HEK293 (cell line): ENCODE results near the gene RHEX.

ENCODE experiments used
- CTCF ChIP-seq: fragments of 450-650 bp; formaldehyde crosslinking; IDR thresholded peaks from 2 replicates; pipeline ENCODE4 v1.5.1; 2016; ENCODE audit warnings: missing biosample characterization, missing genetic modification characterization
- ZBTB10 ChIP-seq: fragments of 450-650 bp; formaldehyde crosslinking; IDR thresholded peaks from 2 replicates; pipeline ENCODE4 v1.5.1; 2016; ENCODE audit warnings: missing biosample characterization, missing genetic modification characterization
- ZNF138 ChIP-seq: fragments of 450-650 bp; formaldehyde crosslinking; IDR thresholded peaks from 2 replicates; pipeline ENCODE4 v1.5.1; 2016; ENCODE audit warnings: missing biosample characterization, missing genetic modification characterization, borderline replicate concordance
- ZNF24 ChIP-seq: fragments of 450-650 bp; formaldehyde crosslinking; IDR thresholded peaks from 2 replicates; pipeline ENCODE4 v1.5.1; 2016; ENCODE audit warnings: missing biosample characterization, missing genetic modification characterization
- ZNF561 ChIP-seq: fragments of 450-650 bp; IDR thresholded peaks from 2 replicates; pipeline ENCODE4 v1.5.1; 2018; ENCODE audit warnings: missing biosample characterization, missing genetic modification characterization, borderline replicate concordance
- ZNF585B ChIP-seq: fragments of 450-650 bp; formaldehyde crosslinking; IDR thresholded peaks from 2 replicates; pipeline ENCODE4 v1.5.1; 2016; ENCODE audit warnings: missing biosample characterization, missing genetic modification characterization
- ZNF629 ChIP-seq: fragments of 450-650 bp; formaldehyde crosslinking; IDR thresholded peaks from 2 replicates; pipeline ENCODE4 v1.5.1; 2017; ENCODE audit warnings: missing biosample characterization, missing genetic modification characterization
- TF ChIP-seq, protein P1 (sequence below): fragments of 450-650 bp; formaldehyde crosslinking; IDR thresholded peaks from 2 replicates; pipeline ENCODE4 v1.5.1; 2016; ENCODE audit warnings: missing biosample characterization, missing genetic modification characterization, low read depth
- TF ChIP-seq, protein P2 (sequence below): IDR thresholded peaks from 2 replicates; pipeline ENCODE4 v1.6.1; 2011; ENCODE audit warnings: mild to moderate bottlenecking, low read depth, low read length, borderline replicate concordance
- TF ChIP-seq, protein P3 (sequence below): fragments of 450-650 bp; formaldehyde crosslinking; IDR thresholded peaks from 2 replicates; pipeline ENCODE4 v1.5.1; 2017; ENCODE audit warnings: missing biosample characterization, missing genetic modification characterization

DNA sequence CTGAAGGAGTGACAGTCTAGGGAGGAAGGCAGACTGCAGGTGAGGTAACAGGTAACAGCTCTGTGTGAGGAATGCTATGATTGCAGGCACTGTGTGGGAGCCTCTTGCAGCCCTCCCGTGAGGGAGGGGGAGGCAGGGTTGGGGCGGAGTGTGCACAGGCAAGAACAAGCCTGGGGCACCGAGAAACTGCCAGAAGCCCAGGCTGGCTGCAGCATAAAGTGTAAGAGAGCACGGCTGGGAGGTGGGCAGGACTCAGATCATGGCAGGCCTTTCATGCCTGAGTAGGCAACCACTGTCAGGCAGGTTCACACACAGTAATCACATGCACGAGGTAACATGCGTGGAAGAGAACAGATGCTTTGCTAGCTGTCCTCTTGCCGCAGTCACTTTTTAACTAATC lies 11.3 kb upstream of the RHEX start:
- TF ChIP-seq ZNF138: no peak
- TF ChIP-seq ZNF24 (tag by site-specific recombination): no peak
- TF ChIP-seq CTCF (tag by site-specific recombination): no peak
- TF ChIP-seq ZNF585B (tag by site-specific recombination): no peak
- TF ChIP-seq ZBTB10 (tag by site-specific recombination): no peak
- TF ChIP-seq, protein P1, sequence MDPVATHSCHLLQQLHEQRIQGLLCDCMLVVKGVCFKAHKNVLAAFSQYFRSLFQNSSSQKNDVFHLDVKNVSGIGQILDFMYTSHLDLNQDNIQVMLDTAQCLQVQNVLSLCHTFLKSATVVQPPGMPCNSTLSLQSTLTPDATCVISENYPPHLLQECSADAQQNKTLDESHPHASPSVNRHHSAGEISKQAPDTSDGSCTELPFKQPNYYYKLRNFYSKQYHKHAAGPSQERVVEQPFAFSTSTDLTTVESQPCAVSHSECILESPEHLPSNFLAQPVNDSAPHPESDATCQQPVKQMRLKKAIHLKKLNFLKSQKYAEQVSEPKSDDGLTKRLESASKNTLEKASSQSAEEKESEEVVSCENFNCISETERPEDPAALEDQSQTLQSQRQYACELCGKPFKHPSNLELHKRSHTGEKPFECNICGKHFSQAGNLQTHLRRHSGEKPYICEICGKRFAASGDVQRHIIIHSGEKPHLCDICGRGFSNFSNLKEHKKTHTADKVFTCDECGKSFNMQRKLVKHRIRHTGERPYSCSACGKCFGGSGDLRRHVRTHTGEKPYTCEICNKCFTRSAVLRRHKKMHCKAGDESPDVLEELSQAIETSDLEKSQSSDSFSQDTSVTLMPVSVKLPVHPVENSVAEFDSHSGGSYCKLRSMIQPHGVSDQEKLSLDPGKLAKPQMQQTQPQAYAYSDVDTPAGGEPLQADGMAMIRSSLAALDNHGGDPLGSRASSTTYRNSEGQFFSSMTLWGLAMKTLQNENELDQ (tag by site-specific recombination): no peak
- TF ChIP-seq, protein P2, sequence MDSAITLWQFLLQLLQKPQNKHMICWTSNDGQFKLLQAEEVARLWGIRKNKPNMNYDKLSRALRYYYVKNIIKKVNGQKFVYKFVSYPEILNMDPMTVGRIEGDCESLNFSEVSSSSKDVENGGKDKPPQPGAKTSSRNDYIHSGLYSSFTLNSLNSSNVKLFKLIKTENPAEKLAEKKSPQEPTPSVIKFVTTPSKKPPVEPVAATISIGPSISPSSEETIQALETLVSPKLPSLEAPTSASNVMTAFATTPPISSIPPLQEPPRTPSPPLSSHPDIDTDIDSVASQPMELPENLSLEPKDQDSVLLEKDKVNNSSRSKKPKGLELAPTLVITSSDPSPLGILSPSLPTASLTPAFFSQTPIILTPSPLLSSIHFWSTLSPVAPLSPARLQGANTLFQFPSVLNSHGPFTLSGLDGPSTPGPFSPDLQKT: no peak
- no peak for TF ChIP-seq ZNF561 (tag by site-specific recombination)
- TF ChIP-seq, protein P3, sequence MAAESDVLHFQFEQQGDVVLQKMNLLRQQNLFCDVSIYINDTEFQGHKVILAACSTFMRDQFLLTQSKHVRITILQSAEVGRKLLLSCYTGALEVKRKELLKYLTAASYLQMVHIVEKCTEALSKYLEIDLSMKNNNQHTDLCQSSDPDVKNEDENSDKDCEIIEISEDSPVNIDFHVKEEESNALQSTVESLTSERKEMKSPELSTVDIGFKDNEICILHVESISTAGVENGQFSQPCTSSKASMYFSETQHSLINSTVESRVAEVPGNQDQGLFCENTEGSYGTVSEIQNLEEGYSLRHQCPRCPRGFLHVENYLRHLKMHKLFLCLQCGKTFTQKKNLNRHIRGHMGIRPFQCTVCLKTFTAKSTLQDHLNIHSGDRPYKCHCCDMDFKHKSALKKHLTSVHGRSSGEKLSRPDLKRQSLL: no peak
- no peak for TF ChIP-seq ZNF629 (tag by site-specific recombination)
